ENCODE measurements around the gene MORN3.
"Not testable (repeated sequence)": the region's sequence is repeated elsewhere in the genome, so short reads cannot be mapped to it uniquely, and the experiment has no call there.

The MORN3 gene

GRCh38 chr12:121702944-121703343 lies 33.5 kb upstream of the MORN3 start:
- DNase-seq (ENCODE audit: low read depth), result no peak
- TF ChIP-seq CTCF (IDR thresholded peaks at IDR 0.05; ENCODE audit: control insufficient read depth, extremely low read depth, insufficient read depth), result no peak
- H3K4me3 ChIP-seq (ENCODE audit: low read depth, low read length), result no peak overlapping the region

GRCh38 chr12:121701667-121702277 lies 32.3 kb upstream of the MORN3 start:
- no peak overlapping the region for H3K4me3 ChIP-seq (ENCODE audit: low read depth, low read length)
- no peak for TF ChIP-seq CTCF (IDR thresholded peaks at IDR 0.05; ENCODE audit: control insufficient read depth, extremely low read depth, insufficient read depth)
- DNase-seq (ENCODE audit: low read depth), result no peak

- H3K4me3 ChIP-seq (ENCODE audit: low read depth, low read length); DNase-seq (ENCODE audit: low read depth): not testable (repeated sequence)
These were observed 28.4 kb upstream of the MORN3 start for GRCh38 chr12:121697861-121698260.

GRCh38 chr12:121697093-121697698 lies 27.7 kb upstream of the MORN3 start:
- peak; percentile 38 for TF ChIP-seq CTCF (IDR thresholded peaks at IDR 0.05; ENCODE audit: control insufficient read depth, extremely low read depth, insufficient read depth)
- no peak for DNase-seq (ENCODE audit: low read depth)
- no peak overlapping the region for H3K4me3 ChIP-seq (ENCODE audit: low read depth, low read length)

- H3K4me3 ChIP-seq (ENCODE audit: low read depth, low read length), result no peak overlapping the region
- TF ChIP-seq CTCF (IDR thresholded peaks at IDR 0.05; ENCODE audit: control insufficient read depth, extremely low read depth, insufficient read depth), result no peak
- DNase-seq (ENCODE audit: low read depth), result no peak
These were observed 23.8 kb upstream of the MORN3 start for GRCh38 chr12:121693155-121693687.

- not testable (repeated sequence) for H3K4me3 ChIP-seq (ENCODE audit: low read depth, low read length); DNase-seq (ENCODE audit: low read depth)
These were observed 23.3 kb upstream of the MORN3 start for GRCh38 chr12:121692744-121693143.

GRCh38 chr12:121689430-121689829 lies 20.0 kb upstream of the MORN3 start:
- no peak overlapping the region for H3K4me3 ChIP-seq (ENCODE audit: low read depth, low read length)
- TF ChIP-seq CTCF (IDR thresholded peaks at IDR 0.05; ENCODE audit: control insufficient read depth, extremely low read depth, insufficient read depth), result no peak
- DNase-seq (ENCODE audit: low read depth), result no peak

- no peak overlapping the region for H3K4me3 ChIP-seq (ENCODE audit: low read depth, low read length)
- TF ChIP-seq CTCF (IDR thresholded peaks at IDR 0.05; ENCODE audit: control insufficient read depth, extremely low read depth, insufficient read depth), result no peak
- DNase-seq (ENCODE audit: low read depth), result no peak
These were observed 19.5 kb upstream of the MORN3 start for GRCh38 chr12:121688966-121689365.

GRCh38 chr12:121679661-121680197 lies 10.3 kb upstream of the MORN3 start:
- DNase-seq (ENCODE audit: low read depth); H3K4me3 ChIP-seq (ENCODE audit: low read depth, low read length): not testable (repeated sequence)

Measured in LNCaP clone FGC (cell line).